Activated gamma-delta T cell (primary cell): Measurements from ENCODE around the gene CCDC112.
"Not testable (repeated sequence)": the region's sequence is repeated elsewhere in the genome, so short reads cannot be mapped to it uniquely, and the experiment has no call there.

Experiments used
- DNase-seq: peaks from one replicate; lab custom pipeline; 2025; lab: John Stamatoyannopoulos, UW

Gene CCDC112

DNA sequence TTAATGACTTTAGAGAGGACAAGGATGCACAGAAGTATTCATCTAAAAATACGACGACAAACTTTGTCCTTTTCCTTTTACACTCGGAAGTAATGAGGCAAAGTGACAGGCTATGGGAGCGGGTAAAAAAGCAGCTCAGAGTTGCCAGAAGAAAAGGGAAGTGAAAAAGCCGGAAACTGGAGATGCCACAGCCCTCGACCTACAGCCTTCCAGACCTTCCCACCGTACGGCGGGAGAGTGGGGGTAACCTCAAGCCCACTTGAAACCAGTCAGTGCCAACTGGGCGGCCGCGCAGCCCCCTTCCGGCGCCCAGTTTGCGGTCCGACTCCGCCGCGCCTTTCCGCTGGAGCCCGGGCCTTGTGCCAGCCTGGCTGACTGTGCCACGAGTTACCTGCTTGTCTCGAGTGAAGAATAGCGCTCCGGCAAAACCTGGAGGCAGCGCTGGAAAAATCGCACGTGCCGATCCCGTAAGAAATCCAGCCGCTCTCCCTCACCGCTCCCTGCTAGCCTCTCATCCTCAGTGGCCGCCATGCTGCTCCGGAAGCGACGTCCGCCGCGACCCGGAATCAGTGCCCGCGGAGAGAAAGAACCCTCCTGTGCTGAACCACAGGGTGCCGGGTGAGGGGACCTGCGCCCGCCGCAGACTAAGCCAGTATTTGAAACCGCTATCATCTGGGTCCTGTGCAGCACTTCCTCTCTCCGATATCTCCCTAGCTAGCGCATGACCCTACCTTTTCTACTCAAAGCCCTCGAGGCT lies 34.0 kb downstream of the CCDC112 start, which contains the start of gene PGGT1B:
PGGT1B (minus strand) TSS at position 557 of the 757 bp plus-strand sequence; CDS start at position 531, 26 bp downstream.
- DNase-seq, result peak; percentile 44

- no peak for DNase-seq
Measured at GRCh38 chr5:115262011-115262320, 34.5 kb downstream of the CCDC112 start.

- DNase-seq, result no peak
Measured at GRCh38 chr5:115260248-115260647, 36.2 kb downstream of the CCDC112 start.

- DNase-seq, result no peak
Measured at GRCh38 chr5:115257981-115258380, 38.5 kb downstream of the CCDC112 start.

DNA sequence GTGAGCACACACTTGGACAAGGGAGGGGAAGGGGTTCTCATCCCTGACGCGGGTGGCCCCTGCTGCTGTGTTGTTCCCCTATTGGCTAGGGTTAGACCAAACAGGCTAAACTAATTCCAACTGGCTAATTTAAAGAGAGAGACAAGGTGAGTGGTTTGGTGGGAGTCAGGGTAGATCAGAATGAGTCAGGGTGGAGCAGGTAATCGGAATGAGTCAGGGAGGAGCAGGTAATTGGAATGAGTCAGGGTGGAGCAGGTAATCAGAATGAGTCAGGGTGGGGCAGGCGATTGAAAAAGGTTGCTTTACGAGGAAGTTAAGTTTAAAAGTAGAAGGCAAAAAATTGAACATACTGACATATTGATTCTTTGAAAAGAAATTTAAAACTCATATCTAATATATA lies 47.1 kb downstream of the CCDC112 start:
- DNase-seq, result not testable (repeated sequence)

DNA sequence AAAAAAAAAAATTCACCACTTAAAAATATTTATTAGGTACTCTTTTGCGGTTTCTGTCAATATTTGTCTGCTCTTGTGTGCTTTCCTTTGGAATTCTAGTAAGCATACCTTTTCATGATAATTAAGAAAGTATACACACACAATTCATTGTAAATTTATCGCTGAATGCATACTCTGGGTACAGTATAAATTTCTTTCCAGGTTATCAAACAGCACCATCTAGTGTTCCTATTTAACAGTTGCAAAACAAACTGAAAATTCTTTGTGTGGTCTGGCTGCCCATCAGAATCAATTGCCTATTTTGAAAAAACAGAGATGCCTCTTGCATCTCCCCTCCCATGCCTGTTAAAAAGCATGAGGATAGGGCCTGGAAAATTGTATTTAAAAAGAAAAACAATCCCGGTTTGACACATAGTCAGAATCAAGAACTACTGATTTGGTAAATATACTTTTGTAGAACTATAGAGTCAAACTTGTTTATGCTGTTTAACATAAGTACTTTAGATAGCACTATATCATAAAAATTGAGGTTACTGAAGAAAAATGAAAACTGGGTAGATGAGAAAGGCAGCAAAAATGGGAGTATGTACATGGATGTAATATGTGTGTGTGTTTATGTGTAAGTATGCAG lies 50.0 kb downstream of the CCDC112 start:
- DNase-seq, result no peak

DNA sequence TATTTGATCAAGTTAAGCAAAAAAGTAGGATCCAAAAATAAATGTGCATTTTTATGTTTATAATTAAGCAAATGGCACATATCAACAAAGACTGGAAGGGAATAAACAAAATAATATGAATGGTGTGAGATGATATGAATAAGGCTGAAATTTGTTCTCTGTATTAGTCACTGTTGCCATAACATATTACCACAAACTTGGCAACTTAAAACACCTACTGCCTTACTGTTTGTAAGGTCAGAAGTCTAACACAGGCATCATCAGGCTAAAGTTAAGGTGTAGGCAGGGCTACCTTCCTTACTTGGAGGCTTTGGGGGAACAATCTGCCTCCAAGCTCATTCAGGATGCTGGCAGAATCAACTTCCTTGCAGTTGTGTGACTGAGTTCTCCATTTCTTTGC lies 53.0 kb downstream of the CCDC112 start:
- no peak for DNase-seq

- DNase-seq, result no peak
Measured at GRCh38 chr5:115241881-115242642, 54.4 kb downstream of the CCDC112 start.

DNA sequence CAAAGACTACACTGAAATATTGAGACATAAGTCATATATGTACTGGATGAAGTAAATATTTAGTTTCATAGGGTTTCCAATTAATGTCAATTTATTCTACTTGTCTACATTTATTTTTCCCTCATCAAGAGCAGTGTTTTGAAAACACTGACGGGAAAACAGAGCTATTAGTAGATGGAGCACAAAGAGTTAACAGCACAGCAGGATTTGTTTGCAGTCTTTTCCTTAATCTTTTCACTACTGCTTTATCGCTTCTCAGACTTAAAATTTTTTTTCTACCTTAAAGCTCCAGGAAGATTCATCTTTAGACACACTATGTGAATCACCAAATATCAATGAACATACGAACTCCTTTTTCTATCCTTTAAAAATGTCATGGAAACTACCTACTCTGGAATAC lies 59.4 kb downstream of the CCDC112 start:
- DNase-seq, result no peak

DNA sequence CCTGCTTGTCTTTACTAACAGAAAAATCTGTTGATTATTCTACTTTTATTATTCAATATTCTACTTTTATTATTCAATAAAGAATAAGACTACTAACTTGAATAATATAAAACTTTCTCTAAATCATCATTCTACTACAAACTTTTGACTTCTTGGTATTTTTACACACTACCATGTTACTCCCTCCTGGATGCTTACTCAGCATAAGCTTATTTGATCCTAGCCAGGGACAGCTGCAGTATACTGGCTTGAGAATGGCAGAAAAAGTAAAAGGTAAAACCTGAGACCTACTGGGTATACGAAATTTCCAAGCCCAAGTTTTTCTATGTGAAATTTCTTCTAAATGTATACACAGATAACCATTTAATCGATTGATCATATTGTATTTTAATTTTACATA lies 59.9 kb downstream of the CCDC112 start:
- no peak for DNase-seq

- DNase-seq, result no peak
Measured at GRCh38 chr5:115231598-115231997, 64.9 kb downstream of the CCDC112 start.

DNA sequence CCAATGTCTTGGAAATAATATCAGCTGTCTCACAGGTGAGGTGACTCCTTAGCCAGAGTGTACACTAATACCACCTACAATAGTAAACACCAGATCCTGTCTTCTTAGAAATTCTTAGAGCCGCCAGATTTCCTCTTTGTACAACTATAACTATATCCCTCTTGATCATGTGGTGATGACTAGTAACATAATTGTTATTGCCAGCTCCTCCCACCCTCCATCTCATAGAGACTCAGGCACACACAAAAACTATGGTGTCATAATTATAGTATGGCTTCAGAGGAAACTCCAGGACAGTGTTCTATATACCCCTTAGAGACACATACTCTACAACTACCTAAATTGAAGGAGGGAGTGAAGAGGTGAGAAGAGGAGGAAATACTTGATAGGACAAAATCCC lies 66.8 kb downstream of the CCDC112 start:
- DNase-seq, result no peak

- DNase-seq, result no peak
Measured at GRCh38 chr5:115227281-115227680, 69.2 kb downstream of the CCDC112 start.
